ENCODE measurements around the gene SMIM38.

The SMIM38 gene

GRCh38 chr11:69203901-69204245 lies 48.1 kb downstream of the SMIM38 start:
- no peak for DNase-seq (ENCODE audit: low read depth)

DNA sequence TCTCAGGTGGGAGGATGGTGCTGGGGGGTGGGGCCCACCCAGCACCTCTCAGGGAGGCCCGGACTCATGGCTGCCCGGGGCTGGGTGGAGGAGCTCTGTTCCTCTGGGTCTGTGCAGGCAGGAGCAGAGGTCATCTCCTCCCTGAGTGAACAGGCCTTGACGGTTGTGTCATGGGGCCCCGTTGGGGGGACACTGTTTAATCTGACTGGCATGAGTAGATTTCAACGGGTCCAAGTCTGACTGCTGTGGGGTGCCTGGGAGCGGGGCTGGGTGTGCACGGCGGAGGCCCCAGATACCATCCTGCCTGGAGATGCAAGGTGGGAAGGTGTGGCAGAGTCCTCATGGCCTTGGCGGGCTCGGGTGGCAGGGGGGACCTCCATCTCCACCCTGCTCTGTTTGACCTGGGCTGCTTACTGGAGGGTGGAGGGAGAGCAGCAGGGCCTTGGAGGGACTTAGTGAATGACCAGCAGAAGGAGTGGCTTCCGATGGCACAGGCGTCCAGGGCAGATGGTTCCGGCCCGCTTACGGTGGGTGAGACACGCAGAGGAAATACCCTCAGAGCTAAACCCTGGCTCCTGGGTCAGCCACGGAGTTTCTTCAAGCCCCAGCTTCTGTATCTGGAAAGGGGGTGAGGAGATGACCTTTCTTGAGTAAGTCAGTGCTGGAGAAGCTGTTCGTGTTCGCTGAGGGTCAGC lies 48.7 kb downstream of the SMIM38 start:
- no peak for DNase-seq (ENCODE audit: low read depth)

DNA sequence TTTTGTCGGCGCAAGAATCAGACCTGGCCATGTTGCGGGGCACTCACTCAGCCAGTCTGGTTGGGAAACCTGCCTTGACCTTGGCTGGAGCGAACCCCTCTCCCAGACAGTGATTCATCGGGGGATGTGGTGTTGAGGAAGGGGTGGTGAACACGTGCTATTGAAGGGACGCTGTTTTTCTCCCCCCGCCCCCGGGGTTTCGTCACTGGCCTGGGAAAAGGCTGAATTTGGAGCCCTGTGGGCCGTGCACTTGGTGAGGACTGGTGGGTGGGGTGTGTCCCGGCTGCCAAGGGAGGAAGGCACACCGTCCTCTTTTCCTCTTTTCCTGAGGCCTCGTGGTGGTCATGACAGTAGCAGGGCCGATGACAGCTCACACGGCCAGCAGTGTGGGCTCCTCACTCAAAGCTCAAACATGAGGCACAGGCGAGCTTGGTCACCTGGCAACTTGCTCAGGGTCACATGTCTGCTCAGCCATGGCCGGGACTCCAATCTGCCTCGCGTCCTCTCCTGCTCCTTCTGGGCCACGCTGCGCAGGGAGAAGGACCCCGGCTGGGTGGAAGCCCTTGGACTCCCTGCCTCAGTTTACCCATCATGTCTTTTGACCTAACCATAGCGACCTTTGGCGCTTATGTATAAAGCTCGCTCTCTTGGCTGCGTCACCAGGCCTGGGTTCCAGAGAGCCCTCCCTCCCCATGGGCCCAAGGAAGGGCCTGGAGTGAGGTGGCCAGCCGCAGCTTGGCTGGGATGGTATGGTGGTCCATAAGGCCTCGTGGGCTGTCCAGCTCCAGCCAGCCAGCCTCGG lies 49.4 kb downstream of the SMIM38 start:
- no peak for DNase-seq (ENCODE audit: low read depth)
